ENCODE measurements around the gene TAGLN3. TPM values are rescaled to one million over a fixed set of nuclear protein-coding genes. Genes with fewer than 3 reads are reported as not detected.

TAGLN3 gene
- total RNA-seq, 1 donor from 2014 or later = 9.0 TPM

- peaks cover 43% of the 10 kb centered on the region for H3K27me3 Mint-ChIP-seq
- peaks cover 33% of the 10 kb centered on the region for H3K4me1 Mint-ChIP-seq (ENCODE audit: low read depth)
- H3K9me3 Mint-ChIP-seq (ENCODE audit: low read depth) = no peaks in the 10 kb centered on the region
- TF ChIP-seq CTCF (IDR thresholded peaks at IDR 0.05; ENCODE audit: unreplicated experiment) = no peak
- peak overlapping the region; percentile 25 for H3K27ac Mint-ChIP-seq
- no peak for DNase-seq (ENCODE audit: low spot score, unreplicated experiment)
- peak overlapping the region; percentile 50 for H3K4me3 Mint-ChIP-seq (ENCODE audit: low read depth)
- H3K36me3 Mint-ChIP-seq (ENCODE audit: insufficient read depth) = no peaks in the 10 kb centered on the region
Observed at GRCh38 chr3:112000966-112001365, 2.2 kb downstream of the TAGLN3 start.

GRCh38 chr3:112001526-112001925 is 2.8 kb downstream of the TAGLN3 start:
- H3K4me1 Mint-ChIP-seq (ENCODE audit: low read depth) = peaks cover 33% of the 10 kb centered on the region
- no peak overlapping the region for H3K4me3 Mint-ChIP-seq (ENCODE audit: low read depth)

GRCh38 chr3:112002096-112002971 is 3.6 kb downstream of the TAGLN3 start:
- Mint-ChIP-seq H3K4me1 (ENCODE audit: low read depth) (peaks cover 31% of the 10 kb centered on the region), H3K36me3 (ENCODE audit: insufficient read depth) (no peaks in the 10 kb centered on the region), H3K27me3 (peaks cover 41% of the 10 kb centered on the region), H3K27ac (no peak overlapping the region), H3K9me3 (ENCODE audit: low read depth) (no peaks in the 10 kb centered on the region), H3K4me3 (ENCODE audit: low read depth) (no peak overlapping the region)
- TF ChIP-seq CTCF (IDR thresholded peaks at IDR 0.05; ENCODE audit: unreplicated experiment) = no peak
- DNase-seq (ENCODE audit: low spot score, unreplicated experiment) = no peak

More at GRCh38 chr3:112001526-112001925, 2.8 kb downstream of the TAGLN3 start:
- DNase-seq (ENCODE audit: low spot score, unreplicated experiment) = no peak
- no peaks in the 10 kb centered on the region for H3K9me3 Mint-ChIP-seq (ENCODE audit: low read depth)
- no peaks in the 10 kb centered on the region for H3K36me3 Mint-ChIP-seq (ENCODE audit: insufficient read depth)
- no peak overlapping the region for H3K27ac Mint-ChIP-seq
- peaks cover 43% of the 10 kb centered on the region for H3K27me3 Mint-ChIP-seq
- no peak for TF ChIP-seq CTCF (IDR thresholded peaks at IDR 0.05; ENCODE audit: unreplicated experiment)

- DNase-seq (ENCODE audit: low spot score, unreplicated experiment) = no peak
- Mint-ChIP-seq H3K27ac (peak overlapping the region; percentile 35), H3K4me3 (ENCODE audit: low read depth) (no peak overlapping the region), H3K9me3 (ENCODE audit: low read depth) (no peaks in the 10 kb centered on the region), H3K36me3 (ENCODE audit: insufficient read depth) (no peaks in the 10 kb centered on the region), H3K27me3 (peaks cover 36% of the 10 kb centered on the region), H3K4me1 (ENCODE audit: low read depth) (peaks cover 29% of the 10 kb centered on the region)
- TF ChIP-seq CTCF (IDR thresholded peaks at IDR 0.05; ENCODE audit: unreplicated experiment) = no peak
Observed at GRCh38 chr3:112003321-112004080, 4.8 kb downstream of the TAGLN3 start.

- Mint-ChIP-seq H3K4me3 (ENCODE audit: low read depth) (no peak overlapping the region), H3K36me3 (ENCODE audit: insufficient read depth) (no peaks in the 10 kb centered on the region), H3K9me3 (ENCODE audit: low read depth) (no peaks in the 10 kb centered on the region), H3K27me3 (peaks cover 30% of the 10 kb centered on the region), H3K27ac (peak overlapping the region; percentile 35), H3K4me1 (ENCODE audit: low read depth) (peaks cover 25% of the 10 kb centered on the region)
- no peak for DNase-seq (ENCODE audit: low spot score, unreplicated experiment)
- no peak for TF ChIP-seq CTCF (IDR thresholded peaks at IDR 0.05; ENCODE audit: unreplicated experiment)
Observed at GRCh38 chr3:112004187-112004586, 5.5 kb downstream of the TAGLN3 start.

All from progenitor cell of endocrine pancreas (in vitro differentiated cells).